GM23338 (cell line): ENCODE measurements around the gene TMEM59. TPM values are rescaled to one million over a fixed set of nuclear protein-coding genes. Genes with fewer than 3 reads are reported as not detected.

ENCODE experiments used
- ATAC-seq: fragments of 200-7000 bp; cut with Tn5 transposase; 3 replicates; pipeline ENCODE4 v1.9.1; 2020
- DNase-seq: peaks from one replicate; pipeline ENCODE4 v3.0.0-alpha.2; 2015; ENCODE audit warnings: low spot score
- H2AFZ ChIP-seq: fragments of 200-600 bp; sonication (generic); 2 replicates; pipeline ENCODE4 v1.8.0; 2016; ENCODE audit warnings: antibody characterized with exemption, mild to moderate bottlenecking, moderate library complexity
- H3F3A ChIP-seq: fragments of 200-600 bp; sonication (generic); replicated peaks from 2 replicates; pipeline ENCODE4 v1.8.0; 2017; ENCODE audit warnings: antibody characterized with exemption, mixed run types, low read depth
- H3K27ac ChIP-seq: fragments of 200-600 bp; sonication (generic); 2 replicates; pipeline ENCODE4 v1.6.1; 2016; ENCODE audit warnings: low read depth
- H3K27me3 ChIP-seq: fragments of 200-600 bp; sonication (generic); 2 replicates; pipeline ENCODE4 v1.8.0; 2016; ENCODE audit warnings: mild to moderate bottlenecking, mixed run types, moderate library complexity; ENCODE audit not compliant: insufficient read depth
- H3K36me3 ChIP-seq: fragments of 200-600 bp; sonication (generic); 2 replicates; pipeline ENCODE4 v1.8.0; 2016; ENCODE audit warnings: mild to moderate bottlenecking; ENCODE audit not compliant: insufficient read depth
- H3K4me1 ChIP-seq: fragments of 200-600 bp; sonication (generic); 2 replicates; pipeline ENCODE4 v1.8.0; 2016; ENCODE audit warnings: mild to moderate bottlenecking, moderate library complexity; ENCODE audit not compliant: insufficient read depth
- H3K4me2 ChIP-seq: fragments of 200-600 bp; sonication (generic); 2 replicates; pipeline ENCODE4 v1.7.1; 2017; ENCODE audit warnings: mixed run types
- H3K4me3 ChIP-seq: fragments of 200-600 bp; sonication (generic); 2 replicates; pipeline ENCODE4 v1.6.1; 2016; ENCODE audit warnings: mixed run types
- H3K79me2 ChIP-seq: fragments of 200-600 bp; sonication (generic); replicated peaks from 2 replicates; pipeline ENCODE4 v1.8.0; 2017; ENCODE audit warnings: mild to moderate bottlenecking; ENCODE audit not compliant: insufficient read depth
- H3K9me2 ChIP-seq: fragments of 200-600 bp; sonication (generic); 2 replicates; pipeline ENCODE4 v1.8.0; 2017; ENCODE audit not compliant: insufficient read depth
- H4K20me1 ChIP-seq: fragments of 200-600 bp; sonication (generic); replicated peaks from 2 replicates; pipeline ENCODE4 v1.8.0; 2017; ENCODE audit warnings: mild to moderate bottlenecking; ENCODE audit not compliant: insufficient read depth
- H3K27ac Mint-ChIP-seq: 2 replicates; pipeline ENCODE4 v1.8.0; 2020; ENCODE audit warnings: inconsistent platforms, mild to moderate bottlenecking, moderate library complexity, mixed read lengths
- H3K27me3 Mint-ChIP-seq: 3 replicates; pipeline ENCODE4 v1.8.0; 2022; ENCODE audit warnings: low read depth, mild to moderate bottlenecking, moderate library complexity, mixed read lengths, inconsistent platforms; ENCODE audit not compliant: insufficient read depth, poor library complexity
- H3K36me3 Mint-ChIP-seq: 3 replicates; pipeline ENCODE4 v1.8.0; 2021; ENCODE audit warnings: low read depth, mild to moderate bottlenecking, inconsistent platforms, moderate library complexity, mixed read lengths
- H3K4me1 Mint-ChIP-seq: 3 replicates; pipeline ENCODE4 v1.8.0; 2020; ENCODE audit warnings: mild to moderate bottlenecking, inconsistent platforms, mixed read lengths
- H3K4me3 Mint-ChIP-seq: 3 replicates; pipeline ENCODE4 v1.8.0; 2021; ENCODE audit warnings: moderate library complexity, mild to moderate bottlenecking, inconsistent platforms, mixed read lengths
- H3K9me3 Mint-ChIP-seq: 3 replicates; pipeline ENCODE4 v1.8.0; 2020; ENCODE audit warnings: moderate library complexity, mild to moderate bottlenecking, inconsistent platforms, mixed read lengths
- EZH2 ChIP-seq: fragments of 200-600 bp; sonication (generic); IDR thresholded peaks from one replicate; pipeline ENCODE4 v1.8.0; 2017; ENCODE audit warnings: antibody characterized with exemption, mild to moderate bottlenecking, low read depth; ENCODE audit not compliant: unreplicated experiment
- EZH2phosphoT487 ChIP-seq: fragments of 200-600 bp; sonication (generic); IDR thresholded peaks from one replicate; pipeline ENCODE4 v1.8.1; 2018; ENCODE audit warnings: antibody characterized with exemption; ENCODE audit not compliant: unreplicated experiment
- JUNB ChIP-seq: IDR thresholded peaks from one replicate; pipeline ENCODE4 v1.6.1; 2016; ENCODE audit warnings: antibody characterized with exemption; ENCODE audit not compliant: unreplicated experiment
- NANOG ChIP-seq: IDR thresholded peaks from 2 replicates; pipeline ENCODE4 v1.6.1; 2016; ENCODE audit warnings: antibody characterized with exemption, borderline replicate concordance
- POLR2AphosphoS5 ChIP-seq: IDR thresholded peaks from 2 replicates; pipeline ENCODE4 v1.6.1; 2016; ENCODE audit warnings: antibody characterized with exemption, low read depth
- STAT1 ChIP-seq: IDR thresholded peaks from one replicate; pipeline ENCODE4 v1.6.1; 2016; ENCODE audit warnings: antibody characterized with exemption; ENCODE audit not compliant: unreplicated experiment
- ZNF114 ChIP-seq: fragments of 250-450 bp; sonication (Bioruptor Pico); IDR thresholded peaks from 2 replicates; pipeline ENCODE4 v1.5.0; 2020; ENCODE audit warnings: mild to moderate bottlenecking, moderate library complexity
- ZNF331 ChIP-seq: fragments of 250-450 bp; sonication (Bioruptor Pico); IDR thresholded peaks from 2 replicates; pipeline ENCODE4 v1.5.0; 2020; ENCODE audit warnings: low read depth, mild to moderate bottlenecking, moderate library complexity
- ZNF462 ChIP-seq: fragments of 250-450 bp; sonication (Bioruptor Pico); IDR thresholded peaks from 2 replicates; pipeline ENCODE4 v1.5.0; 2020; ENCODE audit warnings: mild to moderate bottlenecking, moderate library complexity
- polyA plus RNA-seq: library from polyadenylated mRNA; unstranded; fragments of >200 nt; fragmentation: Nextera tagmentation; extraction: Ambion mirVana; gene quantifications from 2 replicates; pipeline ENCODE4 v1.2.1, GENCODE V29; 2016
- total RNA-seq: library from RNA; depleted of rRNA; stranded (reverse); fragments of >200 nt; shearing (Covaris generic); gene quantifications from 2 replicates; pipeline ENCODE4 v1.2.3, GENCODE V29; 2014

The TMEM59 gene
- total and polyA plus RNA-seq, 2 experiments from 2014 or later = 81.9 to 132 TPM

GRCh38 chr1:54002544-54003248 is 50.3 kb downstream of the TMEM59 start (continued):
- TF ChIP-seq ZNF462 (CRISPR knock-in tag) (no peak), EZH2phosphoT487 (no peak), NANOG (no peak), STAT1 (no peak)

GRCh38 chr1:54001591-54001990 is 51.4 kb downstream of the TMEM59 start:
- H3K36me3 ChIP-seq = no peaks in the 10 kb centered on the region
- H2AFZ ChIP-seq = 0 out of 2 replicates have a peak overlapping the region, but pooled peaks have one; percentile 74
- no peaks in the 10 kb centered on the region for H3K79me2 ChIP-seq
- H3K27me3 ChIP-seq = no peaks in the 10 kb centered on the region
- ATAC-seq (0 out of 3 replicates have a peak, but pooled peaks have one; percentile 21), DNase-seq (no peak)
- Mint-ChIP-seq H3K27me3 (no peaks in the 10 kb centered on the region), H3K27ac (no peak overlapping the region), H3K4me3 (no peak overlapping the region), H3K9me3 (peaks cover 14% of the 10 kb centered on the region), H3K4me1 (no peaks in the 10 kb centered on the region), H3K36me3 (no peaks in the 10 kb centered on the region)
- H4K20me1 ChIP-seq = no peaks in the 10 kb centered on the region
- H3K4me2 ChIP-seq = no peak overlapping the region
- no peaks in the 10 kb centered on the region for H3K9me2 ChIP-seq
- no peaks in the 10 kb centered on the region for H3K4me1 ChIP-seq
- no peak overlapping the region for H3K27ac ChIP-seq
- no peak overlapping the region for H3K4me3 ChIP-seq
- no peaks in the 10 kb centered on the region for H3F3A ChIP-seq
- TF ChIP-seq POLR2AphosphoS5 = no peak
- no peak for TF ChIP-seq ZNF462 (CRISPR knock-in tag)
- no peak for TF ChIP-seq EZH2phosphoT487
- no peak for TF ChIP-seq NANOG
- no peak for TF ChIP-seq JUNB
- TF ChIP-seq ZNF114 (CRISPR knock-in tag) = no peak
- TF ChIP-seq ZNF331 (CRISPR knock-in tag) = no peak
- no peak for TF ChIP-seq EZH2
